ENCODE measurements around the gene HOXB4. TPM values are rescaled to one million over a fixed set of nuclear protein-coding genes. Genes with fewer than 3 reads are reported as not detected.

The HOXB4 gene
- total RNA-seq, 2 donors from 2014 or later = 5.0 to 6.9 TPM

DNA sequence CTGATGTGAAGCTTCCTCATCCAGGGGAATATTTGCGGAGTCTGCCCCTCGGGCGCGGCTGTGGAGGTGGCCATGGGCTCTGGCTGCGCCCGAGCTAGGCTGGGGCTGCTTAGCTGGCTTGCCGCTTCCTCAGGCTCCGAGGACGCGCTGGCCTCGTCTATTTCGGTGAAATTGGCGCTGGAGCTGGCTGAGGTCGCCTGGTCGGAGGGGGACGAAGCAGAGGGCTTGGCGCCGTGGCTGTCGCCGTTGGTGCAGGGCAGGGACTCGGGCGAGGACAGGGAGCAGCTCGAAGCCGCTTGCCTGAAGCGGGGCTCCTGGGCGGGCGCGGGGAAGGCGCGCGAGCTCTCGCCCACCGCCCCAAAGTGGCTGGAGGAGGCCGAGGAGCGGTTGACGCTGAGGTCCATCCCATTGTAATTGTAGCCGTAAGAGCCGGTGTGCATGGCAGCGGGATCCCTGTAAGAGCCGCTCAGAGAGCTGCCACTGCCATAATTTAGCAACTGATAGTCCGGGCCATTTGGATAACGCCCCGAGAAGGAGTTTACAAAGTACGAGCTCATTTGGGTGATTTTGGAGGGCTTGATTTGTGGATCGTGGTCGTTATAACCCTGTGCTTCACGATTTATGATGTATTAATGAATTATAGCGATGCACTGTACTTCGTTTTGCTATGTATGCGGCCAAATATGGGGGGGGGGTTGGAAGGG lies 15.1 kb upstream of the HOXB4 start, which contains the start of gene HOXB5:
HOXB5 (minus strand) TSS at position 654 of the 704 bp plus-strand sequence; CDS start at position 557, 97 bp downstream.
- DNase-seq (ENCODE audit: low spot score) = no peak
- intact Hi-C loops (cut with DNase I) = loop anchor here (5.0 to 10.0 kb wide), 2 partner anchors 238 to 241 kb away; no protein-coding TSS in a partner anchor

- no peak for DNase-seq (ENCODE audit: low spot score)
- intact Hi-C loops (cut with DNase I) = loop anchor here (5.0 to 10.0 kb wide), 2 partner anchors 238 to 240 kb away; no protein-coding TSS in a partner anchor
Measured at GRCh38 chr17:48592577-48592976, 14.4 kb upstream of the HOXB4 start.

DNA sequence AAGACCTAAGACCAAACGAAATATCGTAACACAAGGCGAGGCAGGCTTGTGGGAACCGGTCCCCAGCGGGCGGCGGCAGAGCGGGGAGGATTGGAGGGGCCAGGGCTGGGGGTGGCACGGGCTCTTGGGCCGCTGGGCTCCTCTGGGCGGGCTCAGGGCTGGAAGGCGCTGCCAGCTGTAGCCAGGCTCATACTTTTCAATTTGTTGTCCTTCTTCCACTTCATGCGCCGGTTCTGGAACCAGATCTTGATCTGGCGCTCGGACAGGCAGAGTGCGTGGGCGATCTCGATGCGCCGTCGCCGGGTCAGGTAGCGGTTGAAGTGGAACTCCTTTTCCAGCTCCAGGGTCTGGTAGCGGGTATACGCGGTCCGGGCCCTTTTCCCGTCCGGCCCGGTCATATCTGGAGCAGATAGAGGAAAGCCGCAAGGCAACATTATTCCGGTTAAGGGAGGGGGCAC lies 13.9 kb upstream of the HOXB4 start:
- no peak for DNase-seq (ENCODE audit: low spot score)
- intact Hi-C loops (cut with DNase I) = loop anchor here (5.0 to 10.0 kb wide), 2 partner anchors 237 to 240 kb away; no protein-coding TSS in a partner anchor

DNA sequence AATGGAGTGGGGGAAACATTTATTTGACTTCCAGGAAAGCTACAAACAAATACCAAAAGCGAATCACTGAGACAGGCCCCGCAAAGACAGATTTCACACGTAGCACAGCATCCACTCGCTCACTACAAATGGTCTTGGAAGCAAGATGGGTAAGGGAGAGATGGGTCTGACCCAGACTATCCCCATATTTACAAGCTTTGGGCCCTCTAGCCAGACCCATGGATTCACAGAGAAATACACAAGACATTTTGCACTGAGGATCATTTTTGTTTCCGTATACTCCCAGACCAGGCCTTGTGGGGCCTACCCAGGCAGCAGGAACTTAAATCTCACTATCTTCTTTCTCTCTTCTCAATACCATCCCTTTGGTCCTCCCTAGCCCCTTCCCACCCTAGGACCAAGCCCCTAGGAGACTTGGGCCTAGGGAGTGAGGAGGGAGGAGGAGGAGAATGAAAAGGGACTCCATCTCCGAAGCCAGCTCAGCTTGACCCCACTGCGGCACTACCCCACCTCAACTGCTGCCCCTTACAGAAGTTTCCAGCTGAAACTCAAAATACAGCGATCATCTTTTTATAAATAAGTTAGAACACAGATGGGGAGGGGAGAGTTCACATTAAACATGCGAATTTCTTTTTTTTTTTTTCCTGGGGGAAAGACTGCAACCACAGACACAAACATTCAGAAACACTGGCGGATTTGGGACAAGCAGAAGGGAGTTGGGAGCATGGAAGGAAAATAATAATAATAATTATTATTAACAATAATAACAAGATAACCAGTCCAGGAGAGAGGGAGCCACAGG lies 13.3 kb upstream of the HOXB4 start:
- DNase-seq (ENCODE audit: low spot score) = no peak
- intact Hi-C loops (cut with DNase I) = loop anchor here (5.0 to 10.0 kb wide), 2 partner anchors 237 to 239 kb away; no protein-coding TSS in a partner anchor

GRCh38 chr17:48590607-48591161 lies 12.5 kb upstream of the HOXB4 start:
- DNase-seq (ENCODE audit: low spot score) = no peak
- intact Hi-C loops (cut with DNase I) = loop anchor here (1.0 to 10.0 kb wide), 3 partner anchors 97 to 238 kb away; no protein-coding TSS in a partner anchor

DNA sequence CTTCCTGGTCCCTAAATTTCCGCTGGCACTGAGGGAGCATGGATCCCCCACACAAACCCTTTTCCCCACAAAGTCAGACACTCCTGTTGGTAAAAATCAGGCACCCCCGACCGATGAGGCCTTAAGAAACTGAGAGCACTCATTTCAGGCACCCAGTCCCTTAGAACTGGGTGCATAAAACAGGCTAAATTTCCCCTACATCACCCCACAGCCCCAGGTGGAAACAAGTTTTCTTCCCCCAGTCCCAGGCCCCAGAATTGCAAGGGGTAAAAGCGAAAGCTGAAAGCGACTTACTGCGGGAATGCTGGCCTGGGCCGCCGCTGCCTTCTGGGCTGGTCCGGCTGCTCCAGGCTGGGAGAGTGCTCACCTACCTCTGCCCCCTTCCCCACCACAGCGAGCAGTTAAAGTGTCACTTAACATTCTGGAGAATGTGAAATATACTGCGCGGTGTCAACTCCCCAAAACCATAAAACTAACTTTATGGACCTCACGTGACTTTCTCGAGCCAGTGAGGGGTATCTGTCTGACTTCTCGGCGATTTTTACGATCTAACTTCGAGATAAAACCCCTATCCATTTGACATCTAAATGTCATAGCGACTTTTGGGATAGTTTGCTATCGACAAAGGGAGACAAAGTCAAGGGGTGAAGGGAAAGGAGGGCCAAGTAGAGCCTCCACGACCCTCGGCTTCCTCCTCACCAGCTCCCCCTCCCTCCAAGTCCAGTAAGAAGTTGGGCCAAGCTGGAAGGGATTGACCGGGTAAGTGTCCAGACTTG lies 11.9 kb upstream of the HOXB4 start, which contains the start of gene HOXB3:
HOXB3 (minus strand) TSS at position 411 of the 776 bp plus-strand sequence. CDS start 37,767 bp downstream, outside the sequence.
- DNase-seq (ENCODE audit: low spot score) = no peak
- intact Hi-C loops (cut with DNase I) = loop anchor here (1.0 to 10.0 kb wide), 3 partner anchors 97 to 238 kb away; no protein-coding TSS in a partner anchor

DNA sequence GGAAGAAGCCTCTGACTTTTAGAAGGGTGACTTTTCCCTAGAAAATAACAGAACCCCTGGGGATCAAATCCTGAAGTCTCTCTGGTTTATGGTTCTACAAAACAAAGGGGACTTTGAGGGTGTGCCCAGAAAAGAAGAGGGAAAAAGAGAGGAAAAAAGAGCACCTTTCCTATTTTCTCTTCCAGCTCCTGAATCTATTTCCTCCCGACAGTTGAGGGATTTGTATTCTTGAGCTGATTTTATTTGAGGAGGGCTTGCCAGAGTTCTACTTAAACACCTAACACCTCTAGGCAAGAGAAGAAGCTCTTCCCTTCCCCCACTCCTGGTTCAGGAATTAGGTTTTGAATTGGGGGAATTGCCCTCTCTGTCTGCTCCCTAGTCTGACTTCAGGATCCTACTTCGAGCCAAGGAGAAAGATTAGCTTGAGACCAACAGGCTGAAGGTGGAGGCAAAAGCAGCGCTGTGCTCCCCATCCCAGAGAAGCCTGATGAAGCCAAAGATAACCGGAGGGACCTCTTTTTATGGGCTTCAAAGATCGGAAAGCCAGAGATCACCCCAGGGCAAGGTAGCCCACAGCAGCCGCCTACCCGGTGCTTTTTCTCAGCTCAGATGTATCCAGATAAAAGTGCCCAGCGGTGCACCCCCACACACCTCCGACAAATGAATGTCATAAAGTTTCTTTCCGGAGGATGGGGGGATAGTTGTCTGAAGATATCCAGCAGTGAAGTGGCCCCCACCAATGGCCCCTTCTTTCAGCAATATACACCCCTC lies 11.1 kb upstream of the HOXB4 start:
- no peak for DNase-seq (ENCODE audit: low spot score)
- intact Hi-C loops (cut with DNase I) = no loop called here

- no peak for DNase-seq (ENCODE audit: low spot score)
- intact Hi-C loops (cut with DNase I) = no loop called here
Measured at GRCh38 chr17:48588528-48588927, 10.4 kb upstream of the HOXB4 start.

DNA sequence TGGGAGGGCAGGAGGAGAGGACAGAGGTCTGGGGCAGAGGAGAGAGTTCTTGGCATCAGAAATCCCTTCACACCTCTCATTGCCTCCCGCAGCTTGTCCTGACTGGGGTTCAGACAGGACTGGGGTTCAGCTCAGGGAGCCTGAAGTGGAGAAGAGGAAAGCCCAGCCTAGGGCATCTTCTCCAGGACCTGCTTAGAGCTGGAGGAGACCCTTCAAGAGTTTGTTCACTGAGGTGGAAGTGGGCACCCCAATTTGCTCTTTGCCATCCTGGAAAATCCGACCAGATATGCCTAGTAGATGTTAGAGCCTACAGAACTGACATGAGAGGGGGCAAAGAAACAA lies 9.9 kb upstream of the HOXB4 start:
- intact Hi-C loops (cut with DNase I) = no loop called here
- no peak for DNase-seq (ENCODE audit: low spot score)

DNA sequence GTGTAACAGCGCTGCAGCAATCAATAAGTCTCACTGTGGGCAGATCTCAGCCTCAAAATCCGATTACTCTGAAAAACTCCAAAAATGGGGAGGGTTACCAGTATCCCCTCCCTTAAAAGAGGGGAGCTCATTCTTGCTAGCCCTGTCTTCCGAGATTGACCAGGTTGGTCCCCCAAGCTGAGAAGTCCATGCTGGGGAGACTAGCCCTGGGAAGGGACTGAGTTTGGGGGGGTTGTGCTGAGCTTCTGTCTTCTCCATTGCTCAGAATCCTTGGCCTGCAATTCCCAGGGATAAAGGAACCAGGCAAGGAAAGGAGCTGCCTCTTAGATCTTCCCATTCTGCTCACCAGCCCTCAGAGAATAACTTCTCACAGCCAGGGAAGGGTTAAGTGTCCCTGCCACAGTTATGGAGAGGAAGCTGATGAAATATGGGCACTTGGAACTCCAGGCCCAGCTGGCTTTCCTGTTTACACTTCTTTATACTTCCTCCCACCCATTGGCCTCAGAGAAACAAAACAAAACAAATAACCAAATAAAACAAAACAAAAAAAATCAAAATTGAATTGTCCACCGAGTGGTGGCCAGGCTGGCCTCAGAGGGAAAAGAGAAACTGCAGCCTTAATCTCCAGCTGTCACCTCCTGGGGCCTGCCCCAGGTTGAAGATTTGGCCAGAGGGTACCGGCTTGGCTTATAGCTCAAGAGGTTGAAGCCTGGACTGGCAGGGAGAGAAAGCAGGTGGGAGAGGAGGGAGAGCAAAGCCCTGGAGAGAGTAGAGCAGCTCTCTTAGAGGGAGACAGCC lies 9.3 kb upstream of the HOXB4 start:
- intact Hi-C loops (cut with DNase I) = no loop called here
- no peak for DNase-seq (ENCODE audit: low spot score)

GRCh38 chr17:48586355-48587258 lies 8.5 kb upstream of the HOXB4 start:
- no peak for DNase-seq (ENCODE audit: low spot score)
- intact Hi-C loops (cut with DNase I) = no loop called here

DNA sequence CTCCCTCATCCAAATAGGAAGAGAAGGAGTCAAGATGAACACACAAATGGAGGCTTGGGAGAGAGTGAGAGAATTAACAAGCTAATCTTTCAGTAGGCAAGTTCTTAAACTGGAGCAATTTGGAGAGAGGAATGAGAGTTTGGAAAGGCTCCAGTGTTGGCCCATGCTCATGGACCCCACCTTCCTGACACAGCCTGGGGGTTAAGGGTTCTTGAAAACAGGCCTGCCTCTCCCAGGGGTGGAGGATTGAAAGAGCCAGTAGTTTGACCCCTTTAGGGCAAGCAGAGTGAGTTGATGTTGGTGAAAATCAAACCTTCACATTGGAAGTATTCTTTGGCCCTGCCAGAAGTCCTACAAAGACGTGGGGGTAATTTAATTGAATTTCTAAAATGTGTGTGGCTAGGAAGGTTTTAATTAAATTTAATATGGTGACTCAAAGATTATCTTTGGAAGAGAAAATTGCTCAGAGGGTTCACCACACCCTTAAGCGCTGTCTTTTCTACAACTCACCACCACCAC lies 6.1 kb upstream of the HOXB4 start:
- intact Hi-C loops (cut with DNase I) = no loop called here
- DNase-seq (ENCODE audit: low spot score) = no peak

DNA sequence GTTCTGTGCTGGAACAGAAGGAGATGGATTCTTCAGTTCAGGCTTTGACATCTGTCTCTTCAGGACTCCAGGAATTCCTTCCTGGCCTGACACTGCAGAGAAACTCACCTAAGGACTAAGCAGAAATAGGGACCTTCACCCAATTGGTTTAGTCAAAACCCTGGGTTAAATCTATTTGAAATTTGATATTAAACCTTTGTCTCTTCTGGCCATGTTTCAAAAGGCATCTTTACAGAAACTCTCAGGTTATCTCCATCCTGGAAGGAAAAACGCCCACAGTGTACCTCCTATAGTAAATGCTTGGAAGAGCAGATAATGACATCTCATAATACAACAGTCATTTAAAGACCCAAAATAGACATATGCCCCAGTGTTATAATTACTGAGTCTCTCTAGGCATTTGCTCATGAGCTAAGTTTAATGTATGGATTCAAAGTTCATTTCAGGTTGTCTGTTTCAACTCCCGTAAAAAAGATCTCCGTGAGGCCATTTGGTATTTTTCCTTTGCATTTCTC lies 5.6 kb upstream of the HOXB4 start:
- intact Hi-C loops (cut with DNase I) = no loop called here
- no peak for DNase-seq (ENCODE audit: low spot score)

DNA sequence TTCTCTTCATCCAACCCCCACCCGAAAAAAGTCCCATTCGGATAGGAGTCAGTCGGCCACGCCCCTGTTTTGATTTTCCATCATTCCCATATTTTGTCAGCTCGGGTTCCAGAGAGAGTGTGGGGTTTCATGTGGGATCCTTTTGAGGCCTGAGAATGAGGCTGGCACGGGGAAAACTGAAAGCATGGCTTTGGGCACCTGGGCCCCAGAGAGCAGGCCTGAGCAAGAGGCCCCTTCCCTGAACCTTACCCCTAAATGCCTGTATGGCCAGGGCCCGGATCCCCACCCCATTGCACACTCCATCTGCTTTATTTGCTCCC lies 4.6 kb upstream of the HOXB4 start:
- no peak for DNase-seq (ENCODE audit: low spot score)
- intact Hi-C loops (cut with DNase I) = no loop called here

DNA sequence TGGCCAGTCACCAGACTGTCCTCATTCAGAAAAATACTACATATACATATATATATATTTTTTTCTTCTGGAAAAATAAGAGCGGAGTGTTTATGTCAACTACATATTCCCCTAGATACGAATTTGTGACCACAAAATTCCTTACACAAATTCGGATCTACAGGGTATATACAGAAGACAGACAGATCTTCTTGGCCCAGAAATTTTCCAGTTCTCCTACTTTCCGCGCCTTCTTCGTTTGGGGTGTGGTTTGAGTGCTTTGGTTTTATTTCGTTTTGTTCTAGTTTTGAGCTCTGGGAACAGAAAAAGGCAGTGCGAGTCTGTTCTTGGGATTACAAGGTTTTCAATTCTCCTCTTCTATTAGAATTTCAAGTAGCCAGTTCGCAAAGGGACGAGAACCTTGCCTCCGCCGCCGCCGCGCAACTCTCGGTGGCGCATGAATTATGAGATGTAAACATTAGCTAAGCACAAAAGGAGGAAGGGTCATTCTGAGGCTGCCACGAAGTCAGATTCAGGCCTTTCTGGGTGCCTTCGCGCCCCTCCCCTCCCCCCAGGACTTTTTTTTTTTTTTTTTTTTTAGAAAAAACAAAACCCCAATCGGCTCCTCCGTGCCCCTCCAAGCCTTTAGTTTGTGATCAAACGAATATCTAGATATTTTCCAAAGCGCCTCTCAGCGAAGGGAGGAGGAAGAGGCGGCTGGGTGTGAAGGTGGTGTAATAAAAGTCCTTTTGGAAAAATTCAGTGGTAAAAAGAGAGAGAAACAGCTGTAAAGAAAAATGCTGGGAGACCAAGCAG lies 1.8 kb upstream of the HOXB4 start:
- intact Hi-C loops (cut with DNase I) = no loop called here
- no peak for DNase-seq (ENCODE audit: low spot score)

GRCh38 chr17:48579471-48579759 lies 1.3 kb upstream of the HOXB4 start:
- intact Hi-C loops (cut with DNase I) = no loop called here

More at GRCh38 chr17:48579471-48579759, 1.3 kb upstream of the HOXB4 start:
- no peak for DNase-seq (ENCODE audit: low spot score)
